ENCODE measurements around the gene KSR2. TPM values are rescaled to one million over a fixed set of nuclear protein-coding genes. Genes with fewer than 3 reads are reported as not detected.

KSR2 gene
- total RNA-seq, 1 experiment from 2014 or later: 2.0 TPM

GRCh38 chr12:117502633-117503032 is 466.2 kb downstream of the KSR2 start:
- H3K9me3 ChIP-seq (ENCODE audit: insufficient read depth, low read depth): no peaks in the 10 kb centered on the region
- no peak for DNase-seq
- no peaks in the 10 kb centered on the region for H3K36me3 ChIP-seq (ENCODE audit: low read depth)
- POLR2A ChIA-PET (ENCODE audit: unreplicated experiment): no interaction called here
- no peak overlapping the region for H2AFZ ChIP-seq
- no peaks in the 10 kb centered on the region for H3K79me2 ChIP-seq (ENCODE audit: low read depth)
- CTCF ChIA-PET: no interaction called here
- no peaks in the 10 kb centered on the region for H3K4me1 ChIP-seq (replicated peaks; ENCODE audit: insufficient read depth)
- no peak overlapping the region for H3K4me3 ChIP-seq
- no peaks in the 10 kb centered on the region for H3K9me2 ChIP-seq (ENCODE audit: insufficient read depth)
- H3K27me3 ChIP-seq (ENCODE audit: insufficient read depth, low read depth): peaks cover 11% of the 10 kb centered on the region
- no peaks in the 10 kb centered on the region for H3F3A ChIP-seq (ENCODE audit: insufficient read depth, low read depth)
- H4K20me1 ChIP-seq (ENCODE audit: insufficient read depth): no peaks in the 10 kb centered on the region
- no peak overlapping the region for H3K27ac ChIP-seq
- H3K4me2 ChIP-seq: no peak overlapping the region
- no TSS peak for BruUV-seq (replicated peaks)
- intact Hi-C loops (cut with micrococcal nuclease; ENCODE audit: unreplicated experiment): no loop called here
- TF ChIP-seq EZH2 (IDR thresholded peaks at IDR 0.05; ENCODE audit: low read depth) (no peak), CTCF (conservative IDR thresholded peaks at IDR 0.05) (no peak)

GRCh38 chr12:117502233-117502632 is 466.6 kb downstream of the KSR2 start:
- TF ChIP-seq EZH2 (IDR thresholded peaks at IDR 0.05; ENCODE audit: low read depth) (no peak), CTCF (conservative IDR thresholded peaks at IDR 0.05) (no peak)
- H2AFZ ChIP-seq: no peak overlapping the region
- H4K20me1 ChIP-seq (ENCODE audit: insufficient read depth): no peaks in the 10 kb centered on the region

GRCh38 chr12:117501076-117501869 is 467.5 kb downstream of the KSR2 start:
- no peak for DNase-seq
- H3K4me1 ChIP-seq (replicated peaks; ENCODE audit: insufficient read depth): no peaks in the 10 kb centered on the region
- POLR2A ChIA-PET (ENCODE audit: unreplicated experiment): no interaction called here
- BruUV-seq (replicated peaks): no TSS peak
- no peaks in the 10 kb centered on the region for H4K20me1 ChIP-seq (ENCODE audit: insufficient read depth)
- no peak overlapping the region for H3K4me3 ChIP-seq
- H3F3A ChIP-seq (ENCODE audit: insufficient read depth, low read depth): no peaks in the 10 kb centered on the region
- H3K4me2 ChIP-seq: no peak overlapping the region
- H3K27ac ChIP-seq: no peak overlapping the region
- no peaks in the 10 kb centered on the region for H3K9me3 ChIP-seq (ENCODE audit: insufficient read depth, low read depth)
- H3K36me3 ChIP-seq (ENCODE audit: low read depth): no peaks in the 10 kb centered on the region
- H2AFZ ChIP-seq: no peak overlapping the region
- no peaks in the 10 kb centered on the region for H3K79me2 ChIP-seq (ENCODE audit: low read depth)
- CTCF ChIA-PET: no interaction called here
- no peaks in the 10 kb centered on the region for H3K9me2 ChIP-seq (ENCODE audit: insufficient read depth)
- TF ChIP-seq EZH2 (IDR thresholded peaks at IDR 0.05; ENCODE audit: low read depth): no peak
- no peak for TF ChIP-seq CTCF (conservative IDR thresholded peaks at IDR 0.05)
- intact Hi-C loops (cut with micrococcal nuclease; ENCODE audit: unreplicated experiment): no loop called here
- H3K27me3 ChIP-seq (ENCODE audit: insufficient read depth, low read depth): peaks cover 11% of the 10 kb centered on the region

More at GRCh38 chr12:117502233-117502632, 466.6 kb downstream of the KSR2 start:
- H3K27me3 ChIP-seq (ENCODE audit: insufficient read depth, low read depth): peaks cover 11% of the 10 kb centered on the region
- ChIA-PET POLR2A (ENCODE audit: unreplicated experiment) (no interaction called here), CTCF (no interaction called here)
- no peak for DNase-seq
- no peaks in the 10 kb centered on the region for H3K9me2 ChIP-seq (ENCODE audit: insufficient read depth)
- BruUV-seq (replicated peaks): no TSS peak
- H3K9me3 ChIP-seq (ENCODE audit: insufficient read depth, low read depth): no peaks in the 10 kb centered on the region
- intact Hi-C loops (cut with micrococcal nuclease; ENCODE audit: unreplicated experiment): no loop called here
- no peaks in the 10 kb centered on the region for H3F3A ChIP-seq (ENCODE audit: insufficient read depth, low read depth)
- H3K79me2 ChIP-seq (ENCODE audit: low read depth): no peaks in the 10 kb centered on the region
- no peaks in the 10 kb centered on the region for H3K36me3 ChIP-seq (ENCODE audit: low read depth)
- no peak overlapping the region for H3K4me2 ChIP-seq
- no peaks in the 10 kb centered on the region for H3K4me1 ChIP-seq (replicated peaks; ENCODE audit: insufficient read depth)
- H3K4me3 ChIP-seq: no peak overlapping the region
- H3K27ac ChIP-seq: no peak overlapping the region
